GM18499 (cell line): ENCODE data around the gene CLECL1.
"Not testable (repeated sequence)": the region's sequence is repeated elsewhere in the genome, so short reads cannot be mapped to it uniquely, and the experiment has no call there.

Experiments
- ATAC-seq: cut with Tn5 transposase; IDR thresholded peaks from one replicate; pipeline ENCODE4 v1.9.1; 2021; ENCODE audit warnings: moderate number of reproducible peaks; ENCODE audit not compliant: insufficient read depth, unreplicated experiment

Gene CLECL1

GRCh38 chr12:9752145-9752933 lies 19.4 kb upstream of the CLECL1 start:
- no peak for ATAC-seq

GRCh38 chr12:9751204-9752144 lies 18.6 kb upstream of the CLECL1 start:
- no peak for ATAC-seq

GRCh38 chr12:9750276-9751203 lies 17.6 kb upstream of the CLECL1 start:
- ATAC-seq = no peak

GRCh38 chr12:9749640-9750039 lies 16.7 kb upstream of the CLECL1 start:
- no peak for ATAC-seq

- no peak for ATAC-seq
These were observed 12.3 kb upstream of the CLECL1 start for GRCh38 chr12:9745199-9745598.

- no peak for ATAC-seq
These were observed 9.8 kb upstream of the CLECL1 start for GRCh38 chr12:9742661-9743060.

- ATAC-seq = peak; percentile 59
These were observed 8.8 kb upstream of the CLECL1 start for GRCh38 chr12:9741726-9742125.

GRCh38 chr12:9740106-9740750 lies 7.3 kb upstream of the CLECL1 start:
- no peak for ATAC-seq

GRCh38 chr12:9739404-9740105 lies 6.7 kb upstream of the CLECL1 start:
- not testable (repeated sequence) for ATAC-seq

GRCh38 chr12:9738905-9739304 lies 6.0 kb upstream of the CLECL1 start:
- ATAC-seq = not testable (repeated sequence)

- ATAC-seq = no peak
These were observed 4.2 kb upstream of the CLECL1 start for GRCh38 chr12:9736936-9737705.

- no peak for ATAC-seq
These were observed 2.7 kb upstream of the CLECL1 start for GRCh38 chr12:9735601-9736000.

GRCh38 chr12:9731797-9732196 lies 1.1 kb downstream of the CLECL1 start:
- no peak for ATAC-seq

GRCh38 chr12:9731393-9731792 lies 1.5 kb downstream of the CLECL1 start:
- ATAC-seq = no peak

GRCh38 chr12:9730591-9730990 lies 2.3 kb downstream of the CLECL1 start:
- no peak for ATAC-seq

- ATAC-seq = no peak
These were observed 2.9 kb downstream of the CLECL1 start for GRCh38 chr12:9730011-9730410.

GRCh38 chr12:9729082-9729481 lies 3.8 kb downstream of the CLECL1 start:
- no peak for ATAC-seq

GRCh38 chr12:9727813-9728212 lies 5.1 kb downstream of the CLECL1 start:
- ATAC-seq = no peak
